Kidney epithelial cell (primary cell): ENCODE results near the gene IGFBP4. TPM values are rescaled to one million over a fixed set of nuclear protein-coding genes. Genes with fewer than 3 reads are reported as not detected.
A peak's percentile ranks its signal among the peaks of the same experiment; 100 is the strongest.
"Not testable (repeated sequence)": the region's sequence is repeated elsewhere in the genome, so short reads cannot be mapped to it uniquely, and the experiment has no call there.

ENCODE experiments used
- DNase-seq: peaks from one replicate; pipeline ENCODE4 v3.0.0-alpha.2; 2010; ENCODE audit warnings: low read depth
- H3K27me3 ChIP-seq: 2 replicates; pipeline ENCODE4 v1.6.0; 2011; ENCODE audit warnings: low read length; ENCODE audit not compliant: control insufficient read depth, insufficient read depth
- H3K36me3 ChIP-seq: 2 replicates; pipeline ENCODE4 v1.5.1; 2011; ENCODE audit warnings: low read length; ENCODE audit not compliant: control insufficient read depth, insufficient read depth
- H3K4me3 ChIP-seq: 2 replicates; pipeline ENCODE4 v1.5.1; 2011; ENCODE audit warnings: low read depth, mild to moderate bottlenecking, control low read depth, low read length
- CTCF ChIP-seq: IDR thresholded peaks from 2 replicates; pipeline ENCODE4 v1.5.1; 2011; ENCODE audit warnings: mild to moderate bottlenecking, moderate library complexity, low read length, control low read depth, inconsistent platforms; ENCODE audit not compliant: insufficient read depth, poor library complexity, severe bottlenecking
- total RNA-seq: library from RNA; depleted of rRNA; stranded (reverse); fragments of >200 nt; gene quantifications from 2 replicates; pipeline ENCODE4 v1.2.3, GENCODE V29; 2015

Gene IGFBP4
- total RNA-seq = 53.6 and 59.8 TPM in 2 replicates

GRCh38 chr17:40443196-40443987 lies at the start of gene IGFBP4:
Gene IGFBP4 (plus strand): TSS chr17:40443450. CDS start chr17:40443736, 286 bp downstream.
- no peaks in the 10 kb centered on the region for H3K36me3 ChIP-seq
- H3K4me3 ChIP-seq = peak within 1 kb of the TSS; percentile 81
- TF ChIP-seq CTCF = peak; percentile 30
- peak; percentile 35 for DNase-seq
- H3K27me3 ChIP-seq = no peaks in the 10 kb centered on the region

GRCh38 chr17:40399185-40399584 lies 44.1 kb upstream of the IGFBP4 start:
- no peak overlapping the region for H3K4me3 ChIP-seq
- TF ChIP-seq CTCF = peak; percentile 40
- no peak for DNase-seq
- peaks cover 2% of the 10 kb centered on the region for H3K36me3 ChIP-seq
- no peaks in the 10 kb centered on the region for H3K27me3 ChIP-seq

- Histone ChIP-seq H3K36me3 (peaks cover 2% of the 10 kb centered on the region), H3K27me3 (no peaks in the 10 kb centered on the region), H3K4me3 (no peak overlapping the region)
- no peak for TF ChIP-seq CTCF
- DNase-seq = no peak
Observed at GRCh38 chr17:40402668-40403067, 40.6 kb upstream of the IGFBP4 start.

- H3K36me3 ChIP-seq = peaks cover 2% of the 10 kb centered on the region
- TF ChIP-seq CTCF = no peak
- DNase-seq = no peak
- no peaks in the 10 kb centered on the region for H3K27me3 ChIP-seq
- H3K4me3 ChIP-seq = no peak overlapping the region
Observed at GRCh38 chr17:40404003-40404402, 39.2 kb upstream of the IGFBP4 start.

GRCh38 chr17:40407460-40407859 lies 35.8 kb upstream of the IGFBP4 start:
- Histone ChIP-seq H3K36me3 (no peaks in the 10 kb centered on the region), H3K4me3 (no peak overlapping the region), H3K27me3 (no peaks in the 10 kb centered on the region)
- TF ChIP-seq CTCF = no peak
- DNase-seq = no peak

GRCh38 chr17:40409540-40409939 lies 33.7 kb upstream of the IGFBP4 start:
- not testable (repeated sequence) for H3K27me3 ChIP-seq, H3K4me3 ChIP-seq, DNase-seq, H3K36me3 ChIP-seq
